Ishikawa (cell line): ENCODE data around the gene ARMC9.

Source experiments
- CEBPB ChIP-seq: IDR thresholded peaks from 2 replicates; pipeline ENCODE4 v1.6.1; 2012
- CREB1 ChIP-seq: IDR thresholded peaks from 2 replicates; pipeline ENCODE4 v1.6.1; 2012; ENCODE audit warnings: low read depth
- EGR1 ChIP-seq: IDR thresholded peaks from 2 replicates; pipeline ENCODE4 v1.6.1; 2012
- EP300 ChIP-seq: IDR thresholded peaks from 2 replicates; pipeline ENCODE4 v1.6.1; 2012; ENCODE audit warnings: borderline replicate concordance
- FOXM1 ChIP-seq: IDR thresholded peaks from 2 replicates; pipeline ENCODE4 v1.6.1; 2012; ENCODE audit warnings: low read depth, borderline replicate concordance
- MAX ChIP-seq: IDR thresholded peaks from 2 replicates; pipeline ENCODE4 v1.6.1; 2012
- NFIC ChIP-seq: IDR thresholded peaks from 2 replicates; pipeline ENCODE4 v1.6.1; 2012
- RAD21 ChIP-seq: IDR thresholded peaks from 2 replicates; pipeline ENCODE4 v1.6.1; 2012; ENCODE audit warnings: low read depth
- REST ChIP-seq: IDR thresholded peaks from 2 replicates; pipeline ENCODE4 v1.6.1; 2012; ENCODE audit warnings: low read depth, mild to moderate bottlenecking
- TAF1 ChIP-seq: IDR thresholded peaks from 2 replicates; pipeline ENCODE4 v1.6.1; 2012; ENCODE audit warnings: low read depth, mild to moderate bottlenecking
- TCF12 ChIP-seq: IDR thresholded peaks from 2 replicates; pipeline ENCODE4 v1.6.1; 2012; ENCODE audit warnings: low read depth
- TEAD4 ChIP-seq: IDR thresholded peaks from 2 replicates; pipeline ENCODE4 v1.6.1; 2012
- USF1 ChIP-seq: IDR thresholded peaks from 2 replicates; pipeline ENCODE4 v1.6.1; 2012
- YY1 ChIP-seq: IDR thresholded peaks from 2 replicates; pipeline ENCODE4 v1.6.1; 2012; ENCODE audit warnings: low read depth
- ZBTB7A ChIP-seq: IDR thresholded peaks from 2 replicates; pipeline ENCODE4 v1.6.1; 2012; ENCODE audit warnings: low read depth

Gene ARMC9

GRCh38 chr2:231228974-231229529 is 30.6 kb downstream of the ARMC9 start:
- no peak for TF ChIP-seq TAF1
- TF ChIP-seq TEAD4 = no peak
- no peak for TF ChIP-seq USF1
- no peak for TF ChIP-seq CEBPB
- no peak for TF ChIP-seq ZBTB7A
- TF ChIP-seq EP300 = no peak
- TF ChIP-seq RAD21 = no peak
- no peak for TF ChIP-seq TCF12
- TF ChIP-seq YY1 = no peak
- no peak for TF ChIP-seq NFIC
- no peak for TF ChIP-seq MAX
- TF ChIP-seq CREB1 = no peak

GRCh38 chr2:231235217-231235616 is 36.8 kb downstream of the ARMC9 start:
- TF ChIP-seq FOXM1 (no peak), TEAD4 (no peak), YY1 (no peak), REST (no peak), TAF1 (no peak), RAD21 (no peak), CEBPB (no peak)

GRCh38 chr2:231238689-231239088 is 40.3 kb downstream of the ARMC9 start:
- no peak for TF ChIP-seq TEAD4
- no peak for TF ChIP-seq EGR1
- TF ChIP-seq USF1 = no peak
- TF ChIP-seq EP300 = no peak
- no peak for TF ChIP-seq NFIC
- TF ChIP-seq REST = no peak
- no peak for TF ChIP-seq CEBPB
- no peak for TF ChIP-seq RAD21
- TF ChIP-seq FOXM1 = no peak
- no peak for TF ChIP-seq YY1

- TF ChIP-seq TEAD4 (no peak), FOXM1 (no peak), REST (no peak), EP300 (no peak), NFIC (no peak), ZBTB7A (no peak), MAX (no peak), EGR1 (no peak), RAD21 (no peak)
These were observed 41.3 kb downstream of the ARMC9 start for GRCh38 chr2:231239751-231240150.
